SH-SY5Y (cell line): ENCODE results near the gene STRN.

Experiments used
- GATA2 ChIP-seq: IDR thresholded peaks from 2 replicates; pipeline ENCODE4 v1.6.1; 2011; ENCODE audit warnings: mild to moderate bottlenecking, low read depth, low read length
- GATA3 ChIP-seq: IDR thresholded peaks from 2 replicates; pipeline ENCODE4 v1.6.1; 2011; ENCODE audit warnings: low read depth, mild to moderate bottlenecking, low read length, moderate library complexity

The STRN gene

DNA sequence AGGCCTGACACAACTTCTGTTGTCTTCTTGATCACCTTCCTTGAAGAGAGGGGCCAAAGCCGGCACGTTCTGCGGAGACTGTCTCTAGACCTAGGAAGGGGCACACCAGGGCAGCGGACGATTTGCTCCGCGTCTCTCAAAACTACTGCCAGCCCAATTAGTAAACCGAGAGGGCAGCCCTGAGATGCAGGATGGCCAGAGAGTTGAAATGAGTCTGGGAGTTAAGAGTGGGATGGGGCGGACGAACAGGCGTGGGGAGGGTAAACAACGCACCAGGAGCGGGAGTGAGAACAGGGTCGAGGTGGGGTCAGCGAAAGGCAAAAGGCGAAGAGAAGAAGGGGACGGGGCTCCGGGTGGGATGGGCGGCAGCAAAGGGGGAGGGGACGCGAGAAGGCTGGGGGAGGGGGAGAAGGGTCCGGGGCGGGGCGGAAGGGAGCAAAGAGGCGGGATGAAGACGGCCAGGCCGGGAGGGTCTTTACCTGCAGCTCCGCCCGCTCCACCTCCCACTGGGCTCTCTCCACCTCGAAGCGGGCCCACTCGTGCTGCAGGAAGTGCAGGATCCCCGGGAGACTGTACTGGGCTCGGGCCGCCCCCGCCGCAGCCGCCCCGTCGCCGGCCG, 476 bp downstream of the STRN start:
- no peak for TF ChIP-seq GATA2
- no peak for TF ChIP-seq GATA3

DNA sequence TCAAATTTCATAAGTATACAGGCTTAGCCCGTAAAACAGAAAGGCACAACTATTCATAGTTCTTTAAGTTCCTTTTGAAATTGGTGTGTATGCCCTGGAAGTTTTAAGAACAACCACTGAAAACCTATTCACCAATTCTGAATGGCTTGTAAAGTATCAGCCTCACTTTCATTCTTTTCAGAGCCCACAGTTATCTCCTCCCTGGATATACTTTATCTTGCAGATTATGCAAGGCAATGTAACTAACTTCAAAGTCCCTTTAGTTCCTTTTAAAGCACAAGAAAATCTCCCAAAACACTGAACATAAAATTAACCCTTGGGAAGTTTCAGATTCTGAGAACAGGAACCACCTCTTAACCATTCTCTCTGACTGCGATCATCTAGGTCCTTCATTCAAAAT, 1.1 kb downstream of the STRN start:
- TF ChIP-seq GATA3: no peak
- no peak for TF ChIP-seq GATA2

DNA sequence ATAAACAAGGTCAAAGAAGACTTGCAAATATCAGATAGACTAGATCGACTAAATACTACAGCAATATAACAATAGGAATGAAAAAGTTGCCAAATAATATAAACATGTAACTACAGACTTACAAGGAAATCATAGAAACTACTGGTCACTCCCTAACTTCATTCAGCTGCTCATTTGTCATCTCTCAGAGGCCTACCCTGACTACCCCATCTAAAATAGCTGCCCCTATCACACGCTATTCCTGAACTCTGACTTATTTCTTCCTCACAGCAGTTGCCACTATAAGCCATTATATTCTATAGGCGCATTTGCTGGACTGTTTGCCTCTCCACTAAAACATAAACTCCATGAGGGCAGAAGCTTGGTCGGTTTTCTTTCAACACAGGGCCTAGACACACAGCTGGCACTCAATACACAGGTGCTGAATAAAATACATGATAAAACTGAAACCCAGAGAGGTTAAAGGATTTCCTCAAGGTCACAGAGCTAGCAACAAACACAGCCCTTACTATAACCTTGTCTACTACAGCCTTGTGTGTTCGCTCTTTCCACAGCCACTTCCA, 1.8 kb downstream of the STRN start:
- no peak for TF ChIP-seq GATA2
- no peak for TF ChIP-seq GATA3

GRCh38 chr2:36963734-36964133, 2.6 kb downstream of the STRN start:
- TF ChIP-seq GATA3 (no peak), GATA2 (no peak)

- no peak for TF ChIP-seq GATA2
Observed at GRCh38 chr2:36963106-36963505, 3.2 kb downstream of the STRN start.

- no peak for TF ChIP-seq GATA2
- TF ChIP-seq GATA3: no peak
Observed at GRCh38 chr2:36960773-36961172, 5.6 kb downstream of the STRN start.

DNA sequence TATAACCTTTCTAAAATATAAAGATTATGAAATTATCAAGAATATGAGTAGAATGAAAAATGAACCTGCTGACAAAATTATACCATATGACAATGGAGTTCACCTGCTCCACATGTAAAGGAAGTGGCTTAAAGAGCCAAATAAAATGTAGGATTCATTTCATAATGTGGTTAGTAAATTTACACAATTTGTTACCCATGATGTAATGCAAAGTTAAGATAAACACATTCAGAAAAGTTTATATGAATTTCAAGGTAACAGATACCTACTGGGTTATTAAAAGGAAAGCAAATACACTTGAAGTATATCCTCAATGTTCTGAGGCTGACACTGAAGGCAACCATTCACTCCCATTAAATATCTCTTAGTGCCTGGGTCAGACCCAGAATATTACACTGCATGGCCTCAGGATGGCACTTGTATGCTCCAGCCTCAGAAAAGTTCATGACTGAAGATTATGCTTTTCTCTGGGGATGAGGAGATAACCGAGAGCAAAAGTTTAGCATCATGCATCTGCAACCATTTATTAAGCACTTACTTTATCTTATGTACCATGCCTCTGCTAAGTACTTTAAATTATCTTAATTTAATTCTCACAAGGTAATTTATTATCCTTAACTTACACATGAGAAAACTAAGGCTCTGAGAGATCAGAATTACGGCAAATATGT, 6.2 kb downstream of the STRN start:
- TF ChIP-seq GATA2 (no peak; the same call in 1 of the 2 replicates), GATA3 (peak; percentile 33; the same call in 1 of the 2 replicates)

DNA sequence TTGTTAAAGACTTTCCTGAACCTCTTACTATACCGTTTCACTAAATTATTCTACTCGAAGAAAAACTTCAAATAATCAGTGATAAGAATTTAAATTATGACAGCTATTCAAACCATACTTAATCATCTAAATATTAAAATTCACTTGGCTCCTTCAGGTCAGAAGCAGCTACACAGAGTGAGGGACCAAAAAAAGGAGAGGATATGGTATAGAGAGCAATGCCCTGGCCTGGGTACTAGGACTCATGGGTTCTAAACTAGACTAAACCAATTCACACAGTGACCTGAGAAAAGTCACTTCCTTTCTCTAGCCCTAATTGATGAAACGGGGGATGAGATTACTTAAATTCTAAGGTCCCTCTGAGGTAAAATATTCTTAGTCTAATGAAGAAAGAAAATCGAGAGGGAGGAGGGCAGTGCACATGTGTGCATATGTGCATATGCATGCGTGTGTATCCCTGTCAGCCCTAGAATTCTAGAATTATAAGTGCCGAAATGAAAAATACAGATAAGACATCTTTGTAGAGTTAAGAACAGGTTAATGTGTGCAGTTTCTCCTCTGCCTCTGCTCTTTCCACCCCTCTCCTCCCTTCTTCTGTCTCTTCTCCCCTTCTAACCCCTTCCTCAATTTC, 11.2 kb downstream of the STRN start:
- no peak for TF ChIP-seq GATA2
- no peak for TF ChIP-seq GATA3

GRCh38 chr2:36952748-36953197, 13.6 kb downstream of the STRN start:
- no peak for TF ChIP-seq GATA3
- TF ChIP-seq GATA2: no peak

DNA sequence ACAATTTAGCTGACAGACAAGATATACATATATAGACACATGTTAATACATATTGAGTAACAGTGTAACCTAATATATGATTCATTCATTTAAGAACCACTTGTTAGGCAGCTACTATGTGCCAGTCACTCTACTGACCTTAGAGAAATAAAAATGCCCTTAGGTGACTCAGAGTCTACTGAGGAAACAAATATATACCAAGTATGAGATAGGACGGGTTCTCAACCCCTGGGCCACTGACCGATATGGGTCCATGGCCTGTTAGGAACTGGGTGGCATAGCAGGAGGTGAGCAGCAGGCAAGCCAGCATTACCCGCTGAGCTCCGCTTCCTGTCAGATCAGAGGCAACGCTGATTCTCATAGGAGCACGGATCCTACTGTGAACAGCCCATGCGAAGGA, 14.8 kb downstream of the STRN start:
- no peak for TF ChIP-seq GATA3
- no peak for TF ChIP-seq GATA2

DNA sequence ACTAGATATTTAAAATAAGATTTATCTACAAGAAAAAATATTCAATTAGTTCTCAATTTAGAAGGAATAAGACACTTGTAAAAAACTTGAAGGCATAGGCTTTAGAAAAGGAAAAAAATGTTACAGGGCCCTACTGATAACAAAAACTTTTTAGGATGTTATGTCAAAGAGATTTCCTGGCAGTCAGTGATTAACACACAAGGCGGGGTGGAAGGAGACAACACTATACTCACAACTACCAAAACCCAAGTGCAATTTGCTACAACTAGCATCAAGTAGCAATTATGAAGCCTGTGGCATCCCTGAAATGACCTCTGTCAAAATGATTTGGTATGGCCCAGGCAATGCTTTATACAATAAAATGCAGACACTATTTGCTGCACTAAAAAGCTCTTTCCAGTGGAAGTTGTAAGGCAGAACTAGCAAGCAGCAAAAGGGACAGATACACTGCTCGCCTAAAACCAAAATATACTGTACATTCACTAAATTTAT, 15.3 kb downstream of the STRN start:
- TF ChIP-seq GATA3 (no peak), GATA2 (no peak)

DNA sequence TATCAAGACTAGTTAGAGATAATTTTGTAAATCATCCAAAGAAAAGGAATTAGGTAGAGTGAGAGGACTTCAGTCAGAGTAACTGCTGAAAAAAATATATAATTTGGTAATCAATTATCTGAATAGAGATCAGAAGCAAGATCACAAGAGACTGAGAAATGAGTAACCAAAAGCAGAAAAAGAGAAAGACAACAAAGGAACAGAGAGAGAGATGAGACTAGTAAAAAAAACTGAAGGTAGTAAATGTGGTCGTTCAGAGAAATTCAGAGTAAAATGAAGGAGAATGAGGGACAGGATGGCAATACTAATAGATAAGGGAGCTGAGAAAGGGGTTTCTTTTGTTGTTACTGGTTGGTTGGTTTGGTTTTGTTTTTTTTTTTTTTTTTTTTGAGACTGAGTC, 16.5 kb downstream of the STRN start:
- TF ChIP-seq GATA3 (no peak), GATA2 (no peak)

- TF ChIP-seq GATA2 (no peak), GATA3 (no peak)
Observed at GRCh38 chr2:36941867-36942266, 24.5 kb downstream of the STRN start.

GRCh38 chr2:36921984-36922383, 44.4 kb downstream of the STRN start:
- TF ChIP-seq GATA2 (no peak), GATA3 (no peak)
